Raji (cell line): Measurements from ENCODE around the gene WDR49.

ENCODE experiments used
- POLR2A ChIP-seq: IDR thresholded peaks from 2 replicates; pipeline ENCODE4 v1.6.1; 2011; ENCODE audit warnings: low read depth, low read length, control low read depth; ENCODE audit not compliant: insufficient read depth

WDR49 gene

DNA sequence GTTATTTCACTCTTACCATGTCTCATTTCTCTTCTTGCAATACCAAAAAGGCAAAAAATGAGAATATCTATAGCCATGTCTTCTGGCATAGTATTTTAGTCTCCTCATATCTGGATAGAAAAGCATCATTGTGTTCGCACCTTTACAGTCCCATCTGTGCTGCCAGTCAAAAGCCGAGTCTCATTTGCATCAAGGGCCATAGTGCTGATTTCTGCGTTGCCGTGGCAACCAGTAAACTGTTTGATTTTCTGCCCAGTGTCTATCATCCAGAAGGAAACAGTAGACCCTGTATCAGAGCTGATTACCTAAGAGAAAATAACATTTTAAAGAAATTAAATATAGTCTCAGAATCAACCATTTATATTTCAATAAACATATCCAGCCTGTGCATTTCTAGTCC, 93.8 kb downstream of the WDR49 start:
- no peak for TF ChIP-seq POLR2A

DNA sequence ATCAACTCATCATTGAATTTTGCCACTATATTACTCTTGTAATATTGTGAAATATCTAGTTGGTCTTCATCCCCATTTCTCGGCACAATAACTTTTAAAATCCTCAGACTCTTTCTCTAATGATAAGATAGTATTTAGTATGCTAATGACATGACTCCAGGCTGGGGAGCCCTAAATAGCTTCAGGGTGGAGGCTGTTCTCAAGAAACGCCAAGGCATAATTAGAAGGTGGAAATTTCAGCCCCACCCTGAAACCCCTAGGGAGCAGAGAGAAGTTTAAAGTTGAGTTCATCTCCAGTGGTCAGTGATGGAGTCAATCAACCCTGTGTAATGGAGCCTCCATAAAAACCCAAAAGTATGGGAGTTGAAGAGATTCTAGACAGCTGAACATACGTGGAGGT, 98.8 kb downstream of the WDR49 start:
- no peak for TF ChIP-seq POLR2A

DNA sequence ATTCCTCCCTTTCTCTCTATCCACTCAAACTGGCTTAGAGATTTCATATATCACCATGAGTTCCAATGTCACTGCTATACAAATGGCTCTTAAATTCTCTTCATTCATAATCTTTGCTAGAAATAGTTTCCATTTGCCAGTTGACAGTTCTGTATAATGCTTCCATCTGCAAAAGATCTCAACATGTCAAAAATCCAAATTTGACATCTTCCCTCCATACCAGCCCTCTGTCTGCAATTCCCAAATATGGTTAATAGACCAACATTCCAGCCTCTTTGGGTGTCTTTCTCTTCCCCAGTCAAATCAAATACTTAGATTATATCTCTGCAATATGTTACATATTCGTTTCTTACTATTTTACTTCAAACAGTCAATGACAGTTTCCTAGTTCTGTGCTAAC, 115.7 kb downstream of the WDR49 start:
- no peak for TF ChIP-seq POLR2A

DNA sequence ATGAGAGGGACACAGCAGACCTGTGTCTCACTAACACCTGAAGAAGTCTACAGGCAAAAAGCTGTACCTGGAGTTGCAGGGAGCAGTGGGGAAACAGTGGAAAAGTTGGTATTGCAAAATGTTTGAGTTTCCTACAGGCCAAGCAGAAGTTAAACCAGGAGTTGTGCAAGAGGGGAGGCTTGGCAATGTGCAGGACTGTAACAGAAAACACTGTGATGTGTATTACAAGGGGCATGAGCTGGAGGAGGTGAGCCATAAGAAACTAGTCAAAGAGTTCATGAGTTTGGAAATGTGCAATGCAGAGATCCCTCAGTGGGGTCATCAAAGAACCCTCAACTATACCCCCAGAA, 132.8 kb downstream of the WDR49 start:
- TF ChIP-seq POLR2A = no peak

DNA sequence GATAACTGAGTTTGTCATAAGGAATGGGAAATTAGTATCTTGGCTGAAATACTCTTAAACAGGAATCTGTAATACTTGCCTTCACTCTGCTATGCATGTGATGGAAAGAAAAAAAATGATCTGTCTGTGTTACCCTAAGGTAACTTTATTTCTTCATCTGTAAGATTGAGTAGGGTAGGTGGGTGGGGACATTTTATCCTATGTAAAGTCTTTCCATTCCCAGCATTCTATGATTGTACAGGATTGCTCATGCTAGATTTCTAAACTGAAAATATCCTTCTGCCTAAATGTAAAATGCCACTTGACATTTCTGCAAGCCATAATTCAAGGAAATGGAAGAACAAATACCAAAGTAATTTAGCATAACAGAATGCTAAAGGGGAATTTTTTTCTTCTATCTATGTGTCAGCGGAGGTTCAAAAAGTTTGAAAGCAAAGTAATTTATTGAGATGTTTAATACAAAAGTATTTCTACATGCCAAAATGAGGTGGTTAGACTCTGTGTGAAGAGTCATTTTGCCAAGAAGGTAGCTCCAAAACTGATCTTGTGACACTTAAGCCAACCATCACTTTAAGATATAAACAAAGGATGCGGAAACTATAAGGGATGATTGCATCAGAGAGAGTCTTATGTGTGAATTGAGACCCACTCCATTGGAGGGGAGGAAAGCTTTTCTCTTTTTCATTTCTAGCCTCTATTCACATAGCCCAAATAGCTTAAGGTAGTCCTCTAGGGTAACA, 133.3 kb downstream of the WDR49 start:
- no peak for TF ChIP-seq POLR2A

DNA sequence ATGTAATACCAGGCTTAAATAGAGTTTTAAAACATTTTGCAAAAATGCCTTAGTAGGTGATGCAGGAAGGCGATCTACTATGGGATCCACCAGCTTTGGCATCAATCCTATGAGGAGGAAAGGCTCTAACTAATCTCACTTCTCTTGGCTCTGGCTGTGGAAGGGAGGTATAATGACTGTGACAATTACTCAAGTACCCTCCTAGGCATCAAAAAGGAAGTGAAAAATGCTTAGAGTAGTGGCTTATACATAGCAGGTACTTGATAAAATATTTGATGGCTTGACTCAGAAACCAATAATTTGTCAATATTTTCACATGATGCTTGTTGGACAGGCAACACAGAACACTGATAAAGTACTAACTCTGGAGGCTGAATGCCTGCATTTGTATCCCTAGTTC, 145.8 kb downstream of the WDR49 start:
- TF ChIP-seq POLR2A = no peak

DNA sequence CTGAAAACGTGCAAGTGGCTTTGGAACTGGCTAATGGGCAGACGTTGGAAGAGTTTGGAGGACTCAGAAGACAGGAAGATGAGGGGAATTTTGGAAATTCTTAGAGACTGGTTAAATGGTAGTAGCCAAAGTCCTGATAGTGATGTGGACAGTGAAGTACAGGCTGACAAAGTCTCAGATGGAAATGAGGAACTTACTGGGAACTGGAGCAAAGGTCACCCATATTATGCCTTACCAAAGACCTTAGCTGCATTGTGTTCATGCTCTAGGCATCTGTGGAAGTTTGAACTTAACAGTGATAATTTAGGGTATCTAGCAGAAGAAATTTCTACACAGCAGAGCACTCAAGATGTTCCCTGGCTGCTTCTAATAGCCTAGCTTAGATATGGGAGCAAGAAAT, 151.3 kb downstream of the WDR49 start:
- TF ChIP-seq POLR2A = no peak

DNA sequence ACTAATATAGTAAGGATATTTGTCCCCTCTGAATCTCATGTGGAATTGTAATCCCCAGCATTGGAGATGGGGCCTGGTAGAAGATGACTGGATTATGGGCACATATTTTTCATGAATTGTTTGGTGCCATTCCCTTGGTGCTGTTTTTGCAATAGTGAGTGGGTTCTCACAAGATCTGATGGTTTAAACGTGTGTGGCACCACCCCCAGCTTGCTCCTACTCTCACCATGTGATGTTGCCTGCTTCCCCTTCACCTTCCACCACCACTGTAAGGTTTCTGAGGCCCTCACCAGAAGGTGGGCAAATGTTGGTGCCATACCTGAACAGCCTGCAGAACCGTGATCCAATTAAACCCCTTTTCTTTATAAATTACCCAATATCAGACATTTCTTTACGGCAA, 151.8 kb downstream of the WDR49 start:
- TF ChIP-seq POLR2A = no peak

DNA sequence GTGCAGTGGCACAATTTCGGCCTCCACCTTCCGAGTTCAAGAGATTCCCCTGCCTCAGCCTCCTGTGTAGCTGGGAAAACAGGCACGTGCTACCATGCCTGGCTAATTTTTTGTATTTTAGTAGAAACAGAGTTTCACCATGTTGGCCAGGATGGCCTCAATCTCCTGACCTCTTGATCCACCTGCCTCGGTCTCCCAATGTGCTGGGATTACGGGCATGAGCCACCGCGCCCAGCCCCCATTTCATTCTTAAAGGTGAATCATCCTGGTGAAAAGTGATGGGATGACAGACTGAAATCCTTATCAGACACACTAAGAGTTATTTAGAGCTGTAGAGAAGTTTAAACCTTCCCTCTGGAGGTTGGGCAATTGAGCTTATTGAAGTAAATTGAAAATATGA, 155.8 kb downstream of the WDR49 start:
- TF ChIP-seq POLR2A = no peak

DNA sequence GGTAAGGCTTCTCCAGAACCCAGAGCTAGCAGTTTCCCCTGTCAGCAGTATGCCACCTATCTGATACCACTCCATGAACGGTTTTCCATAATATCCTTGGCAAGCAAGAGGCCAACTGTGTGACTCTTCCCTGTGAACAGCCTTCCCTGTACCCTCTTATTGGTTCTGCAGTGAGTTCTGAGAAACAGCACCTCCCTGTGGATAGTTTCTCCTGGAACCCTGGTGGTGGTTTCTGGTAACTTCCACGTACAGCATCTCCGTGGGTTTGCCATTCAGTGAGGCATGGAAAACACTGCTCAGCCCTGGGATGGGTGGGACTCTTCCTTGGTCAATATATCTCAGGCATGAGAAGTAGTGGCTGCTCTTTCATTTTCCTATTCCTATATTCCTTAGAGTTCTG, 160.5 kb downstream of the WDR49 start:
- no peak for TF ChIP-seq POLR2A

DNA sequence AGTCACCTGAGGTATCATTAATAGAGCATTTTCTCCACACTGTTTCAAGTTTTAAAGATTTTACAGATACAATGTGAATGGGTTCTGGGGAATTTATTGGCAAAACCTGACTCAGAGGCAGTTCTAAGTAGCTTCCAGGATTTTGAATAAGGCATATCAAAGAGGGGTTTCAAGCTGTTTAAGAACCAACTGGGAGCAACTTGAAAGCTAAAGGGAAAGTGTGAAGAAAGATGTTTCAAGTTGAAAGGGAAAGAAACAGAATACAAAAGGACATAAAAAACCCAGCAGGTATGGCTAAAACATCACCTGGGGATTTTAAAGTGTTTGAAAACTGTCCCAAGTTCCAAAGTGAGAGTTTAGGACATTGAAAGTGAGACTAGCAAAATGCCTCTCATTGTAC, 162.1 kb downstream of the WDR49 start:
- TF ChIP-seq POLR2A = no peak

DNA sequence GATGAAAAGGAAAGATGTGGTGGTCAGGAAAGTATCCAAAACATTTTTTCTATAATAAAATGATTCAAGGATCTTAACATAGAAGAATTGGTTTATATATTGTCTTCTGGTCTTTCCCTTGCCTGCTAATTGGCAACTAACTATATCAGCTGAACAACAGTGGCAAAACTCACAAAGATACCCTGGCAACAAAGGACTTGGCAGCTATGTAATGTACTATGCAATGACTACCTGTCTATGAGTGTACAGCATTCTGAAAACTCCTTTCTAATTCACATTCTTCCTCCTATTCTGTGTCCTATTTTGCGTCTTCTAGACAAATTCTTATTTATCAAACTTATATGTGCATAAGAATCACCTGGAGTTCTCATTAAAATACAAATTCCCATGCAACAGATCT, 164.2 kb downstream of the WDR49 start:
- TF ChIP-seq POLR2A = no peak

DNA sequence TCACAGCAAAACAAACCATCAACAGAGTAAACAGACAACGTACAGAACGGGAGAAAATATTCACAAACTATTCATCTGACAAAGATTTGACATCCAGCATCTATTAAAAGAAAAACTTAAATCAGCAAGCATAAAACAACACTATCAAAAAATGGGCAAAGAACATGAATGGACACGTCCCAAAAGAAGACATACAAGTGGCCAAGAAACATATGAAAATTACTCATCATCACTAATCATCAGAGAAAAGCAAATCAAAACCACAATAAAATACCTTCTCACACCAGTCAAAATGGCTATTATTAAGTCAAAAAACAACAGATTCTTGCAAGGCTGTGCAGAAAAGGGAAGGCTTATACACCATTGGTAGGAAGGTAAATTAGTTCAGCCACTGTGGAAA, 166.2 kb downstream of the WDR49 start:
- TF ChIP-seq POLR2A = no peak

DNA sequence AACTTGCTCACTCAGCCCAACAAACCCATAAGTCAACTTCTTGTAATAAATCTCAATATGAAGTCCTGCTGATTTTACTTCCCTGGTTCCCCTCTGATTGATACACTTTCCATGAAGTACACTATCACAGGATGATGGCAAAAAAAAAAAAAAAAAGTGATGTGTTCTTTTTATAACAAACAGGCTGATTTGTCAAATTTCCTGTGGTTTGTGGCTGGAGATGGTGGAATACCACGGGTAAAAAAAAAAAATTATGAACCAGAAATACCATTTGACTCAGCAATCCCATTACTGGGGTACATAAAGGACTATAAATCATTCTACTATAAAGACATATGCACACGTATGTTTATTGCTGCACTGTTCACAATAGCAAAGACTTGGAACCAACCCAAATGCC, 169.2 kb downstream of the WDR49 start:
- no peak for TF ChIP-seq POLR2A

DNA sequence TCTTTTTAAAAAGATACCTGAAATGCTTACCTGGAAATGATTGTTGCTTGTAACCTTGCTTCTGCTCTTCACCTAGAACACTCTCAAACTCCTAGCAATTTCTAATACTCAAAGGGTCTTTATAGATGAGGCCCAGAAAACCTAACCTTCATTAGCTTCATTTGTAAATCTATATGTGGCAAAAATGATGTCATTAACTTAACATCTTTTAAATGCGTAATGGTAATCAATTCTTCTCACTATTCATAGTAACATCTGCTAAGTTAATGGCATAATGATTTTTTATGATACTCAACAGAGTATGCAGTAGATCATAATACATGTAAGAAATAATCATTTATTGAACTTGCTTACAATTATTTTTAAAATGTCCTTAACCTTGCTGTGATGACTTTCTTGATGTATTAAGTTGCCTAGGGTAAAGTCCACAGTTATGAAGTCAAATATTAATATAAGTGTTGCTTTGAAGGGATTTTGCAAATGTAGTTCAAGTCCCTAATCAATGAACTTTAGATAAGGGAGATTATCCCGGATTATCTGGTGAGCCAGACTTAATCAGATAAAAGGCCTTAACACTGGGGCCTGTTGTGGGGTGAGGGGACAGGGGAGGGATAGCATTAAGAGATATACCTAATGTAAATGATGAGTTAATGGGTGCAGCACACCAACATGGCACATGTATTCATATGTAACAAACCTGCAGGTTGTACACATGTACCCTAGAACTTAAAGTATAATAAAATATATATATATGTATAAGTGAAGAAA, 169.8 kb downstream of the WDR49 start:
- TF ChIP-seq POLR2A = no peak

DNA sequence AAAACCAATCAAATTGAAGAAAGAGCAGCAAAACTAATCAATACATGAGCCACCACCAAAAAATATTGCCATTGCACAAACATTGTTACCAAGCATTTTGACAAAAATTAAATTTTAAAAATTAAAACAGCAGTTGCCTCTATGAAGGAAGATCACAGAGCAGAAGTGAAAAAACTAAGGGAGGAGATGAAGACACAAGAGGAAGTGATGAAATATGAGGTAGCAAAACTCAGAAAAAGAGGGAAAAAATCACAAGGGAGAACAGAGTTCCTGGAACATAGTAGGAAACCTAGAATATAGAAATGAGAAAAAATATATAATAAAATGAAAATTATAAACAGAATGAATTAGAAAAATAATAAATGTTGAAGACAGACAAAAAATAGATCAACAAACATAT, 172.6 kb downstream of the WDR49 start:
- TF ChIP-seq POLR2A = no peak

DNA sequence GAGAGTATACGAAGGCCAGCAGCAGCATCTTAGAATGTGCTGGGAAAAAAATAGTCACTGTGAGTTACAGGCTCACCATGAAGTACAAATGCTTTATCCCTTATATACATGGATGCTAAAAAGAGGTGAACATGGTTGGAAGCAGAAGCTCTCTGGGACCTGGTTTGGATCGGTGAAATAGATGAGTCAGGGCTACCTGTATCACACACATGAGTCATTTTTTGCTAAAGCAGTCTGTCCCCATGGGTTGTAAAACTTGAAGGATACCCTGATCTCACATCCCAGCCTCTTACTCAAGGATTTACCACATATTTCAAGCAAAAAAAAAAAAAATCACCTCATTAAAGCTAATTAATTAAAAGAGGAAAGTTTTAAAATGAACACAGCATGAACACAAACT, 173.0 kb downstream of the WDR49 start:
- TF ChIP-seq POLR2A = no peak

DNA sequence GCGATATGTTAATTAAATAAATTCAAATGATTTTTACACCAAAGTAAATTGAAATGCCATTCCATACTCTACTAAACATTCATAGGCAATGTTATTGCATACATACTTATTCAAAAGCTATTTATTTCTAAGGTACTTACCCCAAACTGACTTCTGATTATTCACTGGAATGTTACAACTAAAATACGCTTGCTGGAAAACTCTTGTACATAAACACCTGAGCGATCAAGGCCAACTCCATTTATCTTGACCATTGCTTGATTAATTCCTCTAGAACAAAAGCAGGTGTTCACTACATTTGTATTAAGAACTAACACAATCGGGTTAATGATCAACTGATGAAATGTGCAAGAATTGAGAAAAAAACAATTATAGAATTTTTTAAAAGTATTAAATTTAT, 179.9 kb downstream of the WDR49 start, which contains the start of gene SERPINI2:
SERPINI2 (minus strand) TSS at position 180 of the 400 bp plus-strand sequence. CDS start 2,208 bp downstream, outside the sequence.
- no peak for TF ChIP-seq POLR2A
